Heart left ventricle (tissue), 13 donors: ENCODE data around the gene CASP4.

Experiments used
- CTCF ChIP-seq, 12 donors: fragments of 200-600 bp; sonication (generic) in 4 of 12; IDR thresholded peaks; one replicate each; pipeline versions ENCODE4 v1.5.0 to v1.8.0; 2018 to 2022; ENCODE audit warnings: antibody characterized with exemption in 12 of 12, mild to moderate bottlenecking in 5 of 12
- POLR2A ChIP-seq, 2 donors: fragments of 450-650 bp; IDR thresholded peaks; one replicate each; pipeline ENCODE4 v1.6.1; 2017; ENCODE audit warnings: antibody characterized with exemption in 2 of 2, mild to moderate bottlenecking in 2 of 2, moderate library complexity in 2 of 2
- donor health status: ischemic (EF 13 %, LVEDD 7.1; RV severe dilation, severe dysfunction).
- donor health status: DM: no; HTN: yes; CAD: no.
- donor health status: DM: no; HTN: no; CAD: no.
- donor health status: ischemic (EF 25% LVEDD 6.9; RV normal size, moderate dysfunction).
- donor health status: ischemic (EF 25% LVEDD 5.7; RV mildly dilated, moderate dysfunction).
- donor health status: ischemic (EF 35%, LVEDD 5.7; RV mildly dilated, moderate dysfunction).
- donor health status: nonischemic (EF 11% LVEDD 7.7; RV severe dilation, severe dysfunction).
- donor health status: DM: yes; HTN: yes; CAD: no.
- donor health status: PGD.
- donor health status: ischemic (EF 29% LVEDD 5.4; RV normal size, mild dysfunction).
- donor health status: nonischemic (EF 23%, LVEDD 6.1; RV moderate dilation, normal function).

DNA sequence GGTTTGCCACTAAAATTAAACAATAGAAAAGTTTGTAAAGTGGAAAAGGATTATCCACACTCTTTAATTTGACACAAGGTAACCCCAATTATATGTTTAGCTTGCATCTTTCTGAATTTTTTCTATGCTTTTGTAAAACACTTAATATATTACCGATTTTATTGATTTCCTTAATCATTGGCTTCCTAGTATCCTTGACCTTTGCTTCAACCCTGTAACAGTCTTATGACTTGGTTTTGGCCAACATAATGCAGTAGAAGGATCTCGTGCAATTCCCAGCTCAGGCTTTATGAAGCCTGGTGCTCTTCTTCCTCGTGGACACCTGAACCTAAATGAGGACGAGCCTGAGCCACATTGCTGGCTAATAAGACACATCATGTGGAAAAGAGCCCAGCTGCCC is 23.6 kb upstream of the CASP4 start:
- TF ChIP-seq CTCF (IDR thresholded peaks at IDR 0.05) (no peak), POLR2A (IDR thresholded peaks at IDR 0.05) (no peak)
